Neural progenitor cell (in vitro differentiated cells): ENCODE measurements around the gene CD28. TPM values are rescaled to one million over a fixed set of nuclear protein-coding genes. Genes with fewer than 3 reads are reported as not detected.
A peak's percentile ranks its signal among the peaks of the same experiment; 100 is the strongest.

Source experiments
- DNase-seq: peaks from one replicate; pipeline ENCODE4 v3.0.0-alpha.2; 2016; ENCODE audit warnings: low spot score
- H2AFZ ChIP-seq: fragments of 200-600 bp; sonication (generic); replicated peaks from 2 replicates; pipeline ENCODE4 v1.6.1; 2016; ENCODE audit warnings: antibody characterized with exemption
- H3F3A ChIP-seq: fragments of 200-600 bp; sonication (generic); 2 replicates; pipeline ENCODE4 v1.6.1; 2016; ENCODE audit warnings: antibody characterized with exemption, low read depth
- H3K27ac ChIP-seq: fragments of 200-600 bp; sonication (generic); 2 replicates; pipeline ENCODE4 v1.5.1; 2016; ENCODE audit warnings: mild to moderate bottlenecking
- H3K27me3 ChIP-seq: fragments of 200-600 bp; sonication (generic); 2 replicates; pipeline ENCODE4 v1.6.1; 2016; ENCODE audit warnings: mild to moderate bottlenecking, moderate library complexity
- H3K36me3 ChIP-seq: fragments of 200-600 bp; sonication (generic); 2 replicates; pipeline ENCODE4 v1.5.1; 2016
- H3K4me1 ChIP-seq: fragments of 200-600 bp; sonication (generic); 2 replicates; pipeline ENCODE4 v1.6.1; 2016; ENCODE audit warnings: mixed run types
- H3K4me2 ChIP-seq: fragments of 200-600 bp; sonication (generic); 2 replicates; pipeline ENCODE4 v1.6.1; 2016
- H3K4me3 ChIP-seq: fragments of 200-600 bp; sonication (generic); 2 replicates; pipeline ENCODE4 v1.5.1; 2016
- H3K79me2 ChIP-seq: fragments of 200-600 bp; sonication (generic); 2 replicates; pipeline ENCODE4 v1.6.1; 2016; ENCODE audit warnings: low read depth
- H3K9ac ChIP-seq: fragments of 200-600 bp; sonication (generic); 2 replicates; pipeline ENCODE4 v1.6.1; 2016
- H3K9me3 ChIP-seq: fragments of 200-600 bp; sonication (generic); 2 replicates; pipeline ENCODE4 v1.5.1; 2016; ENCODE audit warnings: low read depth
- H4K20me1 ChIP-seq: fragments of 200-600 bp; sonication (generic); 2 replicates; pipeline ENCODE4 v1.6.1; 2016; ENCODE audit warnings: low read depth
- H3K27ac Mint-ChIP-seq: 3 replicates; pipeline ENCODE4 v1.8.0; 2021; ENCODE audit warnings: mixed read lengths
- H3K27me3 Mint-ChIP-seq: 2 replicates; pipeline ENCODE4 v1.8.0; 2022; ENCODE audit warnings: low read depth, mild to moderate bottlenecking, inconsistent platforms, moderate library complexity, mixed read lengths; ENCODE audit not compliant: insufficient read depth
- H3K36me3 Mint-ChIP-seq: 3 replicates; pipeline ENCODE4 v1.8.0; 2021; ENCODE audit warnings: mixed read lengths
- H3K4me1 Mint-ChIP-seq: 3 replicates; pipeline ENCODE4 v1.8.0; 2021; ENCODE audit warnings: mixed read lengths
- H3K4me3 Mint-ChIP-seq: 3 replicates; pipeline ENCODE4 v1.8.0; 2021; ENCODE audit warnings: mild to moderate bottlenecking, moderate library complexity, mixed read lengths
- H3K9me3 Mint-ChIP-seq: 3 replicates; pipeline ENCODE4 v1.8.0; 2020; ENCODE audit warnings: mixed read lengths
- EZH2 ChIP-seq: fragments of 200-600 bp; sonication (generic); IDR thresholded peaks from 2 replicates; pipeline ENCODE4 v1.6.1; 2017; ENCODE audit warnings: antibody characterized with exemption, mild to moderate bottlenecking, moderate library complexity
- EZH2phosphoT487 ChIP-seq: fragments of 200-600 bp; sonication (generic); IDR thresholded peaks from 2 replicates; pipeline ENCODE4 v1.6.1; 2017; ENCODE audit warnings: antibody characterized with exemption
- total RNA-seq: library from RNA; depleted of rRNA; stranded (reverse); fragments of >200 nt; gene quantifications from 2 replicates; pipeline ENCODE4 v1.2.3, GENCODE V29; 2015; ENCODE audit warnings: low replicate concordance
- TF ChIP-seq, protein P1 (sequence below): fragments of 200-600 bp; sonication (generic); IDR thresholded peaks from 2 replicates; pipeline ENCODE4 v1.5.1; 2017; ENCODE audit warnings: antibody characterized with exemption, mild to moderate bottlenecking

Gene CD28
- total RNA-seq, 1 donor from 2014 or later, result not detected

DNA sequence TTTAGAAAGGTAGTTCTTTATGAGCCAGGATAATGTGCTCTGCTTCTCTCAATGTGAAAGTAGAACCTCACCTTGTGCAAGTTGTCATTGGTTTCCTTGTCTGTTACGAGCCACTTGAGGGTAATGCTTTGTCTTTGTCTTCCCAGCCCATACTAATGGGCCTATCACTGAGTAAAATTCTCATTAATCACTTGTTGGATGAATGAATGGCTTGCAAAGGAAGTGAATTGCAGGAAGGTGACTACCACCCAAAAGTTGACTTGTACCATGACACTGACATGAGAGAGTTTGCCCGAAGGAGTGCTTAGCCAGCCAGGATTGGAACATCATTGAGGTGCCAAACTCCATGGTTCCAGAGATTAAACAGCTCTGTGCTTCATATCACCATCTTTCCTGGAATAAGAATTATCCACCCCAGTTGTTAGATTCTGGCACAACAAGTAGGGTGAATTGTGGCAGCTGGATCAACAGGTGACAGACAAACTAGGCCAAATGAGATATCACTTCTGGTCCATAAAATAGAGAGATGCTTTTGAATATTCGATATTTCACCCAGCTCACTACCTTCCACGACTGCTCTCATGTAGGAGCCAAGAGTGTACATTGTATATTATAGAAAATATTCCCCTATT lies 20.5 kb upstream of the CD28 start:
- Histone ChIP-seq H3K4me2 (no peak overlapping the region), H4K20me1 (no peaks in the 10 kb centered on the region), H2AFZ (no peak overlapping the region), H3K4me3 (no peak overlapping the region), H3F3A (no peaks in the 10 kb centered on the region), H3K4me1 (peaks cover 7% of the 10 kb centered on the region), H3K27ac (no peak overlapping the region), H3K27me3 (no peaks in the 10 kb centered on the region), H3K79me2 (no peaks in the 10 kb centered on the region), H3K9ac (no peak overlapping the region), H3K36me3 (no peaks in the 10 kb centered on the region), H3K9me3 (no peaks in the 10 kb centered on the region)
- TF ChIP-seq EZH2, result no peak
- no peak for TF ChIP-seq EZH2phosphoT487
- TF ChIP-seq, protein P1, sequence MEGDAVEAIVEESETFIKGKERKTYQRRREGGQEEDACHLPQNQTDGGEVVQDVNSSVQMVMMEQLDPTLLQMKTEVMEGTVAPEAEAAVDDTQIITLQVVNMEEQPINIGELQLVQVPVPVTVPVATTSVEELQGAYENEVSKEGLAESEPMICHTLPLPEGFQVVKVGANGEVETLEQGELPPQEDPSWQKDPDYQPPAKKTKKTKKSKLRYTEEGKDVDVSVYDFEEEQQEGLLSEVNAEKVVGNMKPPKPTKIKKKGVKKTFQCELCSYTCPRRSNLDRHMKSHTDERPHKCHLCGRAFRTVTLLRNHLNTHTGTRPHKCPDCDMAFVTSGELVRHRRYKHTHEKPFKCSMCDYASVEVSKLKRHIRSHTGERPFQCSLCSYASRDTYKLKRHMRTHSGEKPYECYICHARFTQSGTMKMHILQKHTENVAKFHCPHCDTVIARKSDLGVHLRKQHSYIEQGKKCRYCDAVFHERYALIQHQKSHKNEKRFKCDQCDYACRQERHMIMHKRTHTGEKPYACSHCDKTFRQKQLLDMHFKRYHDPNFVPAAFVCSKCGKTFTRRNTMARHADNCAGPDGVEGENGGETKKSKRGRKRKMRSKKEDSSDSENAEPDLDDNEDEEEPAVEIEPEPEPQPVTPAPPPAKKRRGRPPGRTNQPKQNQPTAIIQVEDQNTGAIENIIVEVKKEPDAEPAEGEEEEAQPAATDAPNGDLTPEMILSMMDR, result no peak
- no peaks in the 10 kb centered on the region for H3K36me3 Mint-ChIP-seq
- H3K27me3 Mint-ChIP-seq, result peaks cover 5% of the 10 kb centered on the region
- no peak for DNase-seq
- H3K4me3 Mint-ChIP-seq, result no peak overlapping the region
- no peaks in the 10 kb centered on the region for H3K9me3 Mint-ChIP-seq
- H3K4me1 Mint-ChIP-seq, result peaks cover 22% of the 10 kb centered on the region
- no peak overlapping the region for H3K27ac Mint-ChIP-seq

GRCh38 chr2:203687165-203687564 lies 19.3 kb upstream of the CD28 start:
- Mint-ChIP-seq H3K27me3 (peaks cover under 1% of the 10 kb centered on the region), H3K4me3 (no peak overlapping the region), H3K4me1 (peaks cover 33% of the 10 kb centered on the region), H3K27ac (no peak overlapping the region), H3K9me3 (no peaks in the 10 kb centered on the region), H3K36me3 (no peaks in the 10 kb centered on the region)
- no peaks in the 10 kb centered on the region for H4K20me1 ChIP-seq
- TF ChIP-seq EZH2phosphoT487, result no peak
- TF ChIP-seq EZH2, result no peak
- TF ChIP-seq, protein P1, result no peak
- no peak overlapping the region for H3K4me2 ChIP-seq
- no peaks in the 10 kb centered on the region for H3K79me2 ChIP-seq
- no peak overlapping the region for H3K4me3 ChIP-seq
- no peak for DNase-seq
- no peaks in the 10 kb centered on the region for H3K9me3 ChIP-seq
- peaks cover 7% of the 10 kb centered on the region for H3K4me1 ChIP-seq
- no peak overlapping the region for H3K9ac ChIP-seq
- no peaks in the 10 kb centered on the region for H3K36me3 ChIP-seq
- no peak overlapping the region for H2AFZ ChIP-seq
- H3K27ac ChIP-seq, result no peak overlapping the region
- no peaks in the 10 kb centered on the region for H3K27me3 ChIP-seq
- H3F3A ChIP-seq, result no peaks in the 10 kb centered on the region

DNA sequence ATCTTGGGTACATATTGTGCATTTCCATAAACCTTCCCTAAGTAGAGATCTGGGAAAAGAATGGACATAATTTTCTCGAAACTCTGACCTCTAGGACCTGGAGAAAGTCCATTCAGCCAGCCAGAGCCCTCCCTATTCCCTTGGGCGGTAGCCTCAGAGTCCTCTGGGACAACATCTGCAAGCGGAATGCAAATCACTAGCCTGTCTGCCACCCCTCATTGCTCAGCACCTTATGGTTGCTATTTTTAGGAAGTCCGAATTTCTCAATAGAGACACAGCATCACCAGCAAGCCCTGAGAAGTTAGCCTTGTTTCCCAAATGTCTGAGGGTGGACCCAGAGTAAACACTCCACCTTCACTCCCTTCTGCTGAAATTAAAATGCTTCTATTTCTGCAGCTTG lies 17.6 kb upstream of the CD28 start:
- peak; percentile 6 for DNase-seq
- no peak overlapping the region for H3K4me3 ChIP-seq
- no peaks in the 10 kb centered on the region for H3K9me3 ChIP-seq
- Mint-ChIP-seq H3K27me3 (no peaks in the 10 kb centered on the region), H3K4me3 (no peak overlapping the region), H3K36me3 (no peaks in the 10 kb centered on the region), H3K9me3 (no peaks in the 10 kb centered on the region), H3K4me1 (peaks cover 47% of the 10 kb centered on the region), H3K27ac (no peak overlapping the region)
- H4K20me1 ChIP-seq, result no peaks in the 10 kb centered on the region
- H3F3A ChIP-seq, result no peaks in the 10 kb centered on the region
- H3K79me2 ChIP-seq, result no peaks in the 10 kb centered on the region
- peaks cover 7% of the 10 kb centered on the region for H3K4me1 ChIP-seq
- no peaks in the 10 kb centered on the region for H3K36me3 ChIP-seq
- H3K27ac ChIP-seq, result no peak overlapping the region
- H3K9ac ChIP-seq, result no peak overlapping the region
- peak overlapping the region; percentile 90 for H2AFZ ChIP-seq
- H3K4me2 ChIP-seq, result no peak overlapping the region
- no peak for TF ChIP-seq EZH2
- TF ChIP-seq, protein P1, result no peak
- no peak for TF ChIP-seq EZH2phosphoT487
- H3K27me3 ChIP-seq, result no peaks in the 10 kb centered on the region
